MM.1S (cell line): ENCODE data around the gene L1CAM.

Experiments
- DNase-seq: peaks from one replicate; pipeline ENCODE4 v3.0.0-alpha.2; 2015
- H2AFZ ChIP-seq: fragments of 300-600 bp; sonication (generic); 2 replicates; pipeline ENCODE4 v1.6.0; 2016; ENCODE audit warnings: antibody characterized with exemption, low read length
- H3F3A ChIP-seq: fragments of 300-600 bp; sonication (generic); 2 replicates; pipeline ENCODE4 v1.6.1; 2016; ENCODE audit warnings: mild to moderate bottlenecking, antibody characterized with exemption, low read length, moderate library complexity, mixed read lengths; ENCODE audit not compliant: insufficient read depth
- H3K27ac ChIP-seq: fragments of 300-600 bp; sonication (generic); 2 replicates; pipeline ENCODE4 v1.5.1; 2016; ENCODE audit warnings: mild to moderate bottlenecking, low read length
- H3K27me3 ChIP-seq: fragments of 300-600 bp; sonication (generic); replicated peaks from 2 replicates; pipeline ENCODE4 v1.6.0; 2016; ENCODE audit warnings: low read length; ENCODE audit not compliant: insufficient read depth
- H3K36me3 ChIP-seq: fragments of 300-600 bp; sonication (generic); replicated peaks from 2 replicates; pipeline ENCODE4 v1.6.1; 2016; ENCODE audit warnings: mild to moderate bottlenecking, low read length, mixed read lengths; ENCODE audit not compliant: insufficient read depth
- H3K4me1 ChIP-seq: fragments of 300-600 bp; sonication (generic); 2 replicates; pipeline ENCODE4 v1.6.1; 2016; ENCODE audit warnings: low read length, mixed read lengths
- H3K4me2 ChIP-seq: fragments of 300-600 bp; sonication (generic); 2 replicates; pipeline ENCODE4 v1.6.0; 2016; ENCODE audit warnings: low read depth, low read length
- H3K4me3 ChIP-seq: fragments of 300-600 bp; sonication (generic); 2 replicates; pipeline ENCODE4 v1.5.1; 2016; ENCODE audit warnings: low read length, mixed read lengths
- H3K79me2 ChIP-seq: fragments of 300-600 bp; sonication (generic); 2 replicates; pipeline ENCODE4 v1.6.1; 2016; ENCODE audit warnings: mixed run types, low read length, mixed read lengths
- H3K9ac ChIP-seq: fragments of 300-600 bp; sonication (generic); 2 replicates; pipeline ENCODE4 v1.6.1; 2016; ENCODE audit warnings: low read length, mixed read lengths
- H3K9me2 ChIP-seq: fragments of 300-600 bp; sonication (generic); replicated peaks from 2 replicates; pipeline ENCODE4 v1.6.1; 2016; ENCODE audit warnings: mild to moderate bottlenecking, low read length, mixed read lengths; ENCODE audit not compliant: insufficient read depth
- H3K9me3 ChIP-seq: fragments of 300-600 bp; sonication (generic); replicated peaks from 2 replicates; pipeline ENCODE4 v1.6.1; 2016; ENCODE audit warnings: mild to moderate bottlenecking, low read length, mixed read lengths; ENCODE audit not compliant: insufficient read depth
- H4K20me1 ChIP-seq: fragments of 300-600 bp; sonication (generic); 2 replicates; pipeline ENCODE4 v1.6.1; 2016; ENCODE audit warnings: mild to moderate bottlenecking, low read length, moderate library complexity, mixed read lengths; ENCODE audit not compliant: insufficient read depth
- EZH2 ChIP-seq: fragments of 300-600 bp; sonication (generic); optimal IDR thresholded peaks from 2 replicates; pipeline ENCODE3; 2017; ENCODE audit warnings: low read depth, mild to moderate bottlenecking, antibody characterized with exemption, low read length, mixed read lengths
- EZH2phosphoT487 ChIP-seq: fragments of 300-600 bp; sonication (generic); IDR thresholded peaks from 2 replicates; pipeline ENCODE4 v1.6.1; 2018; ENCODE audit warnings: antibody characterized with exemption, low read length
- TF ChIP-seq, protein P1 (sequence below): fragments of 300-600 bp; sonication (generic); IDR thresholded peaks from 2 replicates; pipeline ENCODE4 v1.5.1; 2016; ENCODE audit warnings: antibody characterized with exemption, low read length, mixed read lengths

L1CAM gene

DNA sequence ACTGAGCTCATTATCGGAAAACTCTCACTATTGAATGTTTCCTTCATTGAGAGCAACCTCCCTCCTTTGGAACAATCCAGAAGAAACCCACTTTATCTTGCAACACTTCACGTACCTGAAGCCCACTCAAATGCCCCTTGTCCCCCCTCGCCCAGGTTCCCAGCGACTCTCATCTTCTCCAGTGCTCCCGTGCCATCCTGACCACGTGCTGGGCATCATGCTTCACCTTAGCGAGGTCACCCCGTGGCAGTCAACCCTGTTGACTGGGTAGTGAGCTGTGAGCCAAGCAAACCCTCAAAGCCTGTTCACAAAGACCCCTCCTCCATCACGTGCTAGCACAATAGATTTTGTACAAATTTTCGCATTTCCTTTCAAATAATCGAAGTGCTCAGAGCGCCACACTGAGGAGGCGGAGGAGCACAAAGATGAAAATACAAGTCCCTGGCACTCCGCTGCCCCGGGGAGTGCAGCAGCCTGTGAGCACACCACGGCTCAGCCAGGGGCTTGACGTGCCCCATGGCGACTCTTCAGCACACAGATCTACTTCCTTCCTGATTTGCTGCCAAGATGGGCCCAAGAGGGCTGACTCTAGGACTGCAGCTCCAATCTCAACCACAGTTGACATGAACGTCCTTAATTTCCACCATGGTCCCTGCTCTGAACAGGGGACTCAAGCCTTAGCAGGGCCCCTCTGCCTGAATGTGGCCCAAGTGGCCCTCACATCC lies 71.2 kb downstream of the L1CAM start:
- TF ChIP-seq EZH2phosphoT487 (no peak), EZH2 (no peak)
- TF ChIP-seq, protein P1, sequence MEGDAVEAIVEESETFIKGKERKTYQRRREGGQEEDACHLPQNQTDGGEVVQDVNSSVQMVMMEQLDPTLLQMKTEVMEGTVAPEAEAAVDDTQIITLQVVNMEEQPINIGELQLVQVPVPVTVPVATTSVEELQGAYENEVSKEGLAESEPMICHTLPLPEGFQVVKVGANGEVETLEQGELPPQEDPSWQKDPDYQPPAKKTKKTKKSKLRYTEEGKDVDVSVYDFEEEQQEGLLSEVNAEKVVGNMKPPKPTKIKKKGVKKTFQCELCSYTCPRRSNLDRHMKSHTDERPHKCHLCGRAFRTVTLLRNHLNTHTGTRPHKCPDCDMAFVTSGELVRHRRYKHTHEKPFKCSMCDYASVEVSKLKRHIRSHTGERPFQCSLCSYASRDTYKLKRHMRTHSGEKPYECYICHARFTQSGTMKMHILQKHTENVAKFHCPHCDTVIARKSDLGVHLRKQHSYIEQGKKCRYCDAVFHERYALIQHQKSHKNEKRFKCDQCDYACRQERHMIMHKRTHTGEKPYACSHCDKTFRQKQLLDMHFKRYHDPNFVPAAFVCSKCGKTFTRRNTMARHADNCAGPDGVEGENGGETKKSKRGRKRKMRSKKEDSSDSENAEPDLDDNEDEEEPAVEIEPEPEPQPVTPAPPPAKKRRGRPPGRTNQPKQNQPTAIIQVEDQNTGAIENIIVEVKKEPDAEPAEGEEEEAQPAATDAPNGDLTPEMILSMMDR: no peak
- H3K4me1 ChIP-seq: no peaks in the 10 kb centered on the region
- no peak overlapping the region for H3K4me2 ChIP-seq
- H3K27me3 ChIP-seq: peaks cover 47% of the 10 kb centered on the region
- no peak overlapping the region for H2AFZ ChIP-seq
- H3K27ac ChIP-seq: no peak overlapping the region
- DNase-seq: no peak
- no peak overlapping the region for H3K4me3 ChIP-seq
- no peaks in the 10 kb centered on the region for H3K79me2 ChIP-seq
- no peaks in the 10 kb centered on the region for H3K9me2 ChIP-seq
- H4K20me1 ChIP-seq: no peaks in the 10 kb centered on the region
- H3K9me3 ChIP-seq: no peaks in the 10 kb centered on the region
- no peak overlapping the region for H3K9ac ChIP-seq
- no peaks in the 10 kb centered on the region for H3K36me3 ChIP-seq
- no peaks in the 10 kb centered on the region for H3F3A ChIP-seq

DNA sequence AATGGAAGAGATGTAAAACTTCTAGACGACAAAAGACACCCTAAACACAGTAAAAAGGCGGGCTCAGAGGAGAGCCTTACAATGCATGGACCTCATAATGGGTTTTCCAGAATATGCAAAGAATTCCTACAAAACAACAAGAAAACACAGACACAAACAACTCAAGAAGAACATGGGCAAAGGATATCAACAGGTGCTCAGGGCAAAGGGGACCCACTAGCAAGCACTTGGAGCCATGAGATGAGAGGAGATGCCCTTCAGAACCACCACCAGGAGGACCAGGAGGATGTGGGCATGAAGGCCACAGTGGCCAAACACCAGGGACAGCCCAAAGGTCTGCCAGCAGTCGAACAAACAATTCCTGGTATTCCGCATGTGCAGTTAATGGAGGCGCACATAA lies 72.8 kb downstream of the L1CAM start:
- peaks cover 47% of the 10 kb centered on the region for H3K27me3 ChIP-seq
- H2AFZ ChIP-seq: no peak overlapping the region
- no peaks in the 10 kb centered on the region for H3F3A ChIP-seq
- H3K4me2 ChIP-seq: no peak overlapping the region
- H3K9me3 ChIP-seq: no peaks in the 10 kb centered on the region
- no peaks in the 10 kb centered on the region for H3K36me3 ChIP-seq
- H4K20me1 ChIP-seq: no peaks in the 10 kb centered on the region
- TF ChIP-seq EZH2 (no peak), EZH2phosphoT487 (no peak)
- TF ChIP-seq, protein P1: no peak
- no peaks in the 10 kb centered on the region for H3K4me1 ChIP-seq
- no peak overlapping the region for H3K4me3 ChIP-seq
- H3K9me2 ChIP-seq: no peaks in the 10 kb centered on the region
- H3K79me2 ChIP-seq: no peaks in the 10 kb centered on the region
- H3K9ac ChIP-seq: no peak overlapping the region
- DNase-seq: no peak
- H3K27ac ChIP-seq: no peak overlapping the region

DNA sequence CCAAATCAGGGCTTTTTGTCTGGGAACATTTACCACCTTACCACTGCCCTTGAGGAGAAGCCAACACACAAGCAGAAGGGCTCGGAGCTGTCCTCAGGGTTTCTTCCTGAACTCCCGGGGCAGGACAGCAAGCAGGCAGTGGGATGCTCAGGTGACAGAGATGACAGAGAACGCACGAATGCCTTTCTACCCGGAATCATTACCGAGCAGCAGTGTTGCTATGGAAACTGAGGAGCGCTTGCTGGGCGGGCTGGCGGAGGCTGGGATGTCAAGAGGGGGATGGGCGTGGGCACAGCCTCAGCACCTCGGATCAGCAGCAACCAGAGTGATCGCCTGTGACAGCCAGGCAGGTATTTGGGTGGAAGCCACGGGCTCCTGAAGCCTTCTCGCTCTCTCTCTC lies 73.8 kb downstream of the L1CAM start:
- Histone ChIP-seq H3K36me3 (no peaks in the 10 kb centered on the region), H3K27me3 (peaks cover 44% of the 10 kb centered on the region), H3F3A (no peaks in the 10 kb centered on the region), H3K4me2 (no peak overlapping the region), H3K4me1 (no peaks in the 10 kb centered on the region), H3K27ac (no peak overlapping the region), H2AFZ (no peak overlapping the region), H3K9me3 (no peaks in the 10 kb centered on the region), H3K9me2 (no peaks in the 10 kb centered on the region), H3K79me2 (no peaks in the 10 kb centered on the region), H3K9ac (no peak overlapping the region), H4K20me1 (no peaks in the 10 kb centered on the region), H3K4me3 (no peak overlapping the region)
- TF ChIP-seq EZH2phosphoT487 (no peak), EZH2 (no peak)
- DNase-seq: no peak
